ENCODE data around the gene PLA2G4A.

DNA sequence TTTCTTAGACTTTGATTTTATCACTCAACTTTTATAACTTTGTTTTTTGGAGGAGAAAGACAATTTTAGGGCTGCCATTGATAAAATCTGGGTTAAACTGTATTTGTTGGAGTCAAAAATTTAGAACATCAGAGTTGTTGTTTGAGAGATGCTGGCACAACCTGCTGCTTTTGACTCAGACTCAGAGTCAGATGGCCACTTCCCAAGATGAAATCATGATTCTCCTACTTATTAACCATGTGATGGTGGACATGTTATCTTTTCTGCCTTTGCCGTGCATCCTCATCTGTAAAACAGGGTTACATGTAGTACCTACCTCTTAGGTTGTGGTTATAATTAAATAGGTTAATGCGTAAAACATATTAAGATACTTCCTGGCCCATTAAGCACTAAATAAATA lies 71.2 kb downstream of the PLA2G4A start:
- TF ChIP-seq, protein P1, sequence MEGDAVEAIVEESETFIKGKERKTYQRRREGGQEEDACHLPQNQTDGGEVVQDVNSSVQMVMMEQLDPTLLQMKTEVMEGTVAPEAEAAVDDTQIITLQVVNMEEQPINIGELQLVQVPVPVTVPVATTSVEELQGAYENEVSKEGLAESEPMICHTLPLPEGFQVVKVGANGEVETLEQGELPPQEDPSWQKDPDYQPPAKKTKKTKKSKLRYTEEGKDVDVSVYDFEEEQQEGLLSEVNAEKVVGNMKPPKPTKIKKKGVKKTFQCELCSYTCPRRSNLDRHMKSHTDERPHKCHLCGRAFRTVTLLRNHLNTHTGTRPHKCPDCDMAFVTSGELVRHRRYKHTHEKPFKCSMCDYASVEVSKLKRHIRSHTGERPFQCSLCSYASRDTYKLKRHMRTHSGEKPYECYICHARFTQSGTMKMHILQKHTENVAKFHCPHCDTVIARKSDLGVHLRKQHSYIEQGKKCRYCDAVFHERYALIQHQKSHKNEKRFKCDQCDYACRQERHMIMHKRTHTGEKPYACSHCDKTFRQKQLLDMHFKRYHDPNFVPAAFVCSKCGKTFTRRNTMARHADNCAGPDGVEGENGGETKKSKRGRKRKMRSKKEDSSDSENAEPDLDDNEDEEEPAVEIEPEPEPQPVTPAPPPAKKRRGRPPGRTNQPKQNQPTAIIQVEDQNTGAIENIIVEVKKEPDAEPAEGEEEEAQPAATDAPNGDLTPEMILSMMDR (conservative IDR thresholded peaks at IDR 0.05; ENCODE audit: low read length) = no peak
- TF ChIP-seq EZH2phosphoT487 (IDR thresholded peaks at IDR 0.05; ENCODE audit: borderline replicate concordance) = no peak

Data from Loucy (cell line).